Prostate gland (tissue), 2 donors: ENCODE measurements around the gene ULK4.

Source experiments
- POLR2A ChIP-seq: fragments of 450-650 bp; IDR thresholded peaks from one replicate; pipeline ENCODE4 v1.6.1; 2016; ENCODE audit warnings: antibody characterized with exemption, mild to moderate bottlenecking
- POLR2AphosphoS5 ChIP-seq: sonication (generic); formaldehyde crosslinking; IDR thresholded peaks from one replicate; pipeline ENCODE4 v1.6.1; 2017; ENCODE audit warnings: antibody characterized with exemption
- TF ChIP-seq, protein P1 (sequence below), 4 experiments: fragments of 200-600 bp in 2 of 4; fragments of 450-650 bp in 2 of 4; sonication (generic) in 2 of 4; IDR thresholded peaks; 1 replicate in 3 of 4; 2 replicates in 1 of 4; pipeline ENCODE4 v1.5.1; 2016 to 2019; ENCODE audit warnings: antibody characterized with exemption in 4 of 4, mild to moderate bottlenecking in 2 of 4, moderate library complexity in 2 of 4

DNA sequence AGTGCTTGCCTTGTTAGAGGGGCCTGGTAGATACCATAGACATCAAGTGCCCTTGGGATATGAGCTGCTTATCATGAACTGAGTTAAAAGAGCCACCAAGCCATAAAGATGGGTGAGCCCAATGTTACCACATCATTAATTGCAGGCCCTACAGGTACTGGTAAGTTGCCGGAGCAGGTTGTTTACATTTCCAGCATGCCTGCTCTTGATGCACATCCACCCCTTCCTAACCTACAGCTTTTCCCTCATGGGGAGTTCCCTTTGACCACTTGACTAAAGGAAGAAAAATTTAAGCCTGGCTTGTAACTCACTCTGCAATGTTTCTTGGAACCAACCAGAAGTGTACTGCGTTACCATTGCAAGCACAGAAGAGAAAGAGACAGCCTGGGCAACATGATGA lies 24.7 kb upstream of the ULK4 start:
- TF ChIP-seq, protein P1, sequence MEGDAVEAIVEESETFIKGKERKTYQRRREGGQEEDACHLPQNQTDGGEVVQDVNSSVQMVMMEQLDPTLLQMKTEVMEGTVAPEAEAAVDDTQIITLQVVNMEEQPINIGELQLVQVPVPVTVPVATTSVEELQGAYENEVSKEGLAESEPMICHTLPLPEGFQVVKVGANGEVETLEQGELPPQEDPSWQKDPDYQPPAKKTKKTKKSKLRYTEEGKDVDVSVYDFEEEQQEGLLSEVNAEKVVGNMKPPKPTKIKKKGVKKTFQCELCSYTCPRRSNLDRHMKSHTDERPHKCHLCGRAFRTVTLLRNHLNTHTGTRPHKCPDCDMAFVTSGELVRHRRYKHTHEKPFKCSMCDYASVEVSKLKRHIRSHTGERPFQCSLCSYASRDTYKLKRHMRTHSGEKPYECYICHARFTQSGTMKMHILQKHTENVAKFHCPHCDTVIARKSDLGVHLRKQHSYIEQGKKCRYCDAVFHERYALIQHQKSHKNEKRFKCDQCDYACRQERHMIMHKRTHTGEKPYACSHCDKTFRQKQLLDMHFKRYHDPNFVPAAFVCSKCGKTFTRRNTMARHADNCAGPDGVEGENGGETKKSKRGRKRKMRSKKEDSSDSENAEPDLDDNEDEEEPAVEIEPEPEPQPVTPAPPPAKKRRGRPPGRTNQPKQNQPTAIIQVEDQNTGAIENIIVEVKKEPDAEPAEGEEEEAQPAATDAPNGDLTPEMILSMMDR (IDR thresholded peaks at IDR 0.05), result no peak
- TF ChIP-seq POLR2AphosphoS5, result no peak
- TF ChIP-seq POLR2A, result no peak
